GM23338 (cell line): ENCODE results near the gene PCDHGA6.

Source experiments
- EZH2 ChIP-seq: fragments of 200-600 bp; sonication (generic); IDR thresholded peaks from one replicate; pipeline ENCODE4 v1.8.0; 2017; ENCODE audit warnings: antibody characterized with exemption, mild to moderate bottlenecking, low read depth; ENCODE audit not compliant: unreplicated experiment
- EZH2phosphoT487 ChIP-seq: fragments of 200-600 bp; sonication (generic); IDR thresholded peaks from one replicate; pipeline ENCODE4 v1.8.1; 2018; ENCODE audit warnings: antibody characterized with exemption; ENCODE audit not compliant: unreplicated experiment
- JUNB ChIP-seq: IDR thresholded peaks from one replicate; pipeline ENCODE4 v1.6.1; 2016; ENCODE audit warnings: antibody characterized with exemption; ENCODE audit not compliant: unreplicated experiment
- POLR2AphosphoS5 ChIP-seq: IDR thresholded peaks from 2 replicates; pipeline ENCODE4 v1.6.1; 2016; ENCODE audit warnings: antibody characterized with exemption, low read depth
- ZNF114 ChIP-seq: fragments of 250-450 bp; sonication (Bioruptor Pico); IDR thresholded peaks from 2 replicates; pipeline ENCODE4 v1.5.0; 2020; ENCODE audit warnings: mild to moderate bottlenecking, moderate library complexity
- ZNF331 ChIP-seq: fragments of 250-450 bp; sonication (Bioruptor Pico); IDR thresholded peaks from 2 replicates; pipeline ENCODE4 v1.5.0; 2020; ENCODE audit warnings: low read depth, mild to moderate bottlenecking, moderate library complexity
- TF ChIP-seq, protein P1 (sequence below): IDR thresholded peaks from one replicate; pipeline ENCODE4 v1.6.1; 2018; ENCODE audit warnings: antibody characterized with exemption; ENCODE audit not compliant: unreplicated experiment
- TF ChIP-seq, protein P2 (sequence below), 2 experiments: fragments of 200-600 bp in 1 of 2; sonication (generic) in 1 of 2; conservative IDR thresholded peaks; 2 replicates each; pipeline versions ENCODE4 v1.5.1 to v1.6.1; 2016 to 2017; ENCODE audit warnings: antibody characterized with exemption in 2 of 2, low read depth in 2 of 2, mild to moderate bottlenecking in 2 of 2, moderate library complexity in 1 of 2
- TF ChIP-seq, protein P3 (sequence below): IDR thresholded peaks from 2 replicates; pipeline ENCODE4 v1.6.1; 2016; ENCODE audit warnings: antibody characterized with exemption

DNA sequence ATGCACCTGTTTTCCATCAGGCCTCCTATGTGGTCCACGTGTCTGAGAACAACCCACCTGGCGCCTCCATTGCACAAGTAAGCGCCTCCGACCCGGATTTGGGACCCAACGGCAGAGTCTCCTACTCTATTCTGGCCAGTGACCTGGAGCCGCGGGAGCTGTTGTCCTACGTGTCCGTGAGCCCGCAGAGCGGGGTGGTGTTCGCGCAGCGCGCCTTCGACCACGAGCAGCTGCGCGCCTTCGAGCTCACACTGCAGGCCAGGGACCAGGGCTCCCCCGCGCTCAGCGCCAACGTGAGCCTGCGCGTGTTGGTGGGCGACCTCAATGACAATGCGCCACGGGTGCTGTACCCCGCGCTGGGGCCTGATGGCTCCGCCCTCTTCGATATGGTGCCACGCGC lies 22.1 kb upstream of the PCDHGA6 start:
- TF ChIP-seq, protein P1, sequence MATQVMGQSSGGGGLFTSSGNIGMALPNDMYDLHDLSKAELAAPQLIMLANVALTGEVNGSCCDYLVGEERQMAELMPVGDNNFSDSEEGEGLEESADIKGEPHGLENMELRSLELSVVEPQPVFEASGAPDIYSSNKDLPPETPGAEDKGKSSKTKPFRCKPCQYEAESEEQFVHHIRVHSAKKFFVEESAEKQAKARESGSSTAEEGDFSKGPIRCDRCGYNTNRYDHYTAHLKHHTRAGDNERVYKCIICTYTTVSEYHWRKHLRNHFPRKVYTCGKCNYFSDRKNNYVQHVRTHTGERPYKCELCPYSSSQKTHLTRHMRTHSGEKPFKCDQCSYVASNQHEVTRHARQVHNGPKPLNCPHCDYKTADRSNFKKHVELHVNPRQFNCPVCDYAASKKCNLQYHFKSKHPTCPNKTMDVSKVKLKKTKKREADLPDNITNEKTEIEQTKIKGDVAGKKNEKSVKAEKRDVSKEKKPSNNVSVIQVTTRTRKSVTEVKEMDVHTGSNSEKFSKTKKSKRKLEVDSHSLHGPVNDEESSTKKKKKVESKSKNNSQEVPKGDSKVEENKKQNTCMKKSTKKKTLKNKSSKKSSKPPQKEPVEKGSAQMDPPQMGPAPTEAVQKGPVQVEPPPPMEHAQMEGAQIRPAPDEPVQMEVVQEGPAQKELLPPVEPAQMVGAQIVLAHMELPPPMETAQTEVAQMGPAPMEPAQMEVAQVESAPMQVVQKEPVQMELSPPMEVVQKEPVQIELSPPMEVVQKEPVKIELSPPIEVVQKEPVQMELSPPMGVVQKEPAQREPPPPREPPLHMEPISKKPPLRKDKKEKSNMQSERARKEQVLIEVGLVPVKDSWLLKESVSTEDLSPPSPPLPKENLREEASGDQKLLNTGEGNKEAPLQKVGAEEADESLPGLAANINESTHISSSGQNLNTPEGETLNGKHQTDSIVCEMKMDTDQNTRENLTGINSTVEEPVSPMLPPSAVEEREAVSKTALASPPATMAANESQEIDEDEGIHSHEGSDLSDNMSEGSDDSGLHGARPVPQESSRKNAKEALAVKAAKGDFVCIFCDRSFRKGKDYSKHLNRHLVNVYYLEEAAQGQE: no peak
- TF ChIP-seq, protein P2, sequence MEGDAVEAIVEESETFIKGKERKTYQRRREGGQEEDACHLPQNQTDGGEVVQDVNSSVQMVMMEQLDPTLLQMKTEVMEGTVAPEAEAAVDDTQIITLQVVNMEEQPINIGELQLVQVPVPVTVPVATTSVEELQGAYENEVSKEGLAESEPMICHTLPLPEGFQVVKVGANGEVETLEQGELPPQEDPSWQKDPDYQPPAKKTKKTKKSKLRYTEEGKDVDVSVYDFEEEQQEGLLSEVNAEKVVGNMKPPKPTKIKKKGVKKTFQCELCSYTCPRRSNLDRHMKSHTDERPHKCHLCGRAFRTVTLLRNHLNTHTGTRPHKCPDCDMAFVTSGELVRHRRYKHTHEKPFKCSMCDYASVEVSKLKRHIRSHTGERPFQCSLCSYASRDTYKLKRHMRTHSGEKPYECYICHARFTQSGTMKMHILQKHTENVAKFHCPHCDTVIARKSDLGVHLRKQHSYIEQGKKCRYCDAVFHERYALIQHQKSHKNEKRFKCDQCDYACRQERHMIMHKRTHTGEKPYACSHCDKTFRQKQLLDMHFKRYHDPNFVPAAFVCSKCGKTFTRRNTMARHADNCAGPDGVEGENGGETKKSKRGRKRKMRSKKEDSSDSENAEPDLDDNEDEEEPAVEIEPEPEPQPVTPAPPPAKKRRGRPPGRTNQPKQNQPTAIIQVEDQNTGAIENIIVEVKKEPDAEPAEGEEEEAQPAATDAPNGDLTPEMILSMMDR (conservative IDR thresholded peaks at IDR 0.05; ENCODE audit: low read depth in 2 of 2): no peak
- TF ChIP-seq EZH2 (no peak), EZH2phosphoT487 (no peak), POLR2AphosphoS5 (no peak), JUNB (no peak), ZNF331 (CRISPR knock-in tag) (no peak), ZNF114 (CRISPR knock-in tag) (no peak)
- TF ChIP-seq, protein P3, sequence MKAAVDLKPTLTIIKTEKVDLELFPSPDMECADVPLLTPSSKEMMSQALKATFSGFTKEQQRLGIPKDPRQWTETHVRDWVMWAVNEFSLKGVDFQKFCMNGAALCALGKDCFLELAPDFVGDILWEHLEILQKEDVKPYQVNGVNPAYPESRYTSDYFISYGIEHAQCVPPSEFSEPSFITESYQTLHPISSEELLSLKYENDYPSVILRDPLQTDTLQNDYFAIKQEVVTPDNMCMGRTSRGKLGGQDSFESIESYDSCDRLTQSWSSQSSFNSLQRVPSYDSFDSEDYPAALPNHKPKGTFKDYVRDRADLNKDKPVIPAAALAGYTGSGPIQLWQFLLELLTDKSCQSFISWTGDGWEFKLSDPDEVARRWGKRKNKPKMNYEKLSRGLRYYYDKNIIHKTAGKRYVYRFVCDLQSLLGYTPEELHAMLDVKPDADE: no peak
